ENCODE measurements around the gene NOP56.
"Not testable (repeated sequence)": the region's sequence is repeated elsewhere in the genome, so short reads cannot be mapped to it uniquely, and the experiment has no call there.

NOP56 gene

DNA sequence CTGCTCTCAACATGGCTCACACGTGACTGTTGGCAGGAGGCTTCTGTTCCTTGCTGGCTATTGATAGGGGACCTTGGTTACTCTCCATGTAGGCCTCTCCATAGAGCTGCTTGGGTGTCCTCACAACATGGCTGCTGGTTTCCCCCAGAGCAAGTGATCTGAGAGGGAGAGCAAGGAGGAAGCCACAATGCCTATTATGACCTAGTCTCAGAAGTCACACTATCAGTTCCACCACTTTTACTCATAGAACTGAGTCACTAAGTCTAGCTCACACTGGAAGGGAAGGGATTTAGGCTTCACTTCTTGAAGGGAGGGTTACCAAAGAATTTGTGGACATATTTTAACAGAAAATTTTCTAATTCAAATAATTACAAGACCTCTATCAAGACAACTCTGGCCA is 8.7 kb upstream of the NOP56 start:
- DNase-seq: no peak

DNA sequence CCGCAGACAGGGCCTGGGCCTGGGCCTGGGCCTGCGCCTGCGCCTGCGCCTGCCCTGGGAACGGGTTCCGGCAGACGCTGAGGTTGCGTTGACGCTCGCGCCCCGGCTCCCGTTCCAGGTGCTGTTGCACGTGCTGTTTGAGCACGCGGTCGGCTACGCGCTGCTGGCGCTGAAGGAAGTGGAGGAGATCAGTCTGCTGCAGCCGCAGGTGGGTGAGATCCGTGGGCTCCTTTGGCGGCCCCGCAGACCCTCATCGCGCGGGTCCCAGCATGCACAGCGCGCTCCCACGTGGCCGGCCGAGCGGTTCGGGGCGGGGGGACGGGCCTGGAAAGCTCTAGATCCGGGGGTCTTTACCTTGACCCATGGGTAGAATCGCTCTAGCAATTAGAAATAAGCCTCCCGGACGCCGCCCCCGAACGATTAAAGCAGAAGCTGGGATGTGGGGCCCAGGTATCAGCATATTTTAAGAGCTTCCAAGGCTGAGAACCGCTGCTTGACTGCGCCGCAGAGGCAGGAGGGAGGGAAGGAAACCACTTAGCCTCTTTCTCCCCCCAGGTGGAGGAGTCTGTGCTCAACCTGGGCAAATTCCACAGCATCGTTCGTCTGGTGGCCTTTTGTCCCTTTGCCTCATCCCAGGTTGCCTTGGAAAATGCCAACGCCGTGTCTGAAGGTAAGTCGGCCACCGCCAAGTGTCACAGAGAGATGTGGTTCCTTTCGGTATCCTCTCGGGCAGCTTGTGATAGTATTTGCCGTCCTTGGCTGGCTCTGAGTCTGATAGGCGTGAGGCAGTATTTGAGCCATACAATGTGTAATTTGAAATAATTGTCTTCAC is 508 bp downstream of the NOP56 start:
- DNase-seq: peak in 1 of 2 experiments; percentile 75

- DNase-seq: no peak
Measured at GRCh38 chr20:2653556-2654383, 1.3 kb downstream of the NOP56 start.

DNA sequence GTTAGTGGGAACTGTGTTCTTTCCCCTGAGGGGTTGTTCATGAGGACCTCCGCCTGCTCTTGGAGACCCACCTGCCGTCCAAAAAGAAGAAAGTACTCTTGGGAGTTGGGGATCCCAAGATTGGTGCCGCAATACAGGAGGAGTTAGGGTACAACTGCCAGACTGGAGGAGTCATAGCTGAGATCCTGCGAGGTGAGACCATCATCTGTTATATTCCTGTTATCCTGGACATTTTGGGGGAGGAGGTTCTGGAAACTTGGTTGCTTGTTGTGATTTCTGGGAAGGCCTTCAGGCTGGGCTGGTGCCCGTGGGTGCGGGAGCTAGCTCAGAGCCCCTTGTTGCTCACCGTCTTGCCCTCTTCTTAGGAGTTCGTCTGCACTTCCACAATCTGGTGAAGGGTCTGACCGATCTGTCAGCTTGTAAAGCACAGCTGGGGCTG is 2.0 kb downstream of the NOP56 start:
- DNase-seq: no peak

- no peak for DNase-seq
Measured at GRCh38 chr20:2654831-2655230, 2.4 kb downstream of the NOP56 start.

GRCh38 chr20:2655331-2656116 is 3.1 kb downstream of the NOP56 start:
- DNase-seq: no peak

GRCh38 chr20:2656471-2657117 is 4.2 kb downstream of the NOP56 start:
- no peak for DNase-seq

DNA sequence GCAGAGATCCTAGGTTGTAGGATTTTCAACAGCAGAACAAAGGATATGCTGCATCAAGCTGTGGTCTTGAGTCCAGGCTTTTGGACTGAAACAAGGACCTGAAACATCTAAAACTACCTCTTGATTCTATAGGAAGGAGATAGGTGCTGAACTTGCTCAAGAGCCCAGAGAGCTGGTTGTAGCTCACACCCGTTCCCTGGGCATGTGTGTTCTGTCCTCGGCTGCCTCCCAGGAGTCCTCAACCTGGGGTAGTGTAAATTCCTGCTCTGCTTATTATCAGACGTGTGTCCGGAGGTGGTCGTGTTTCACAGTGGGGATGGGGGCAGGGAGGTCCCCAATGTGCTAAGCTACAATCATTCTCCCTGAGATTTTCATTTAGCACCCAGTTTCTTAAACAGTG is 4.8 kb downstream of the NOP56 start:
- DNase-seq: no peak

DNA sequence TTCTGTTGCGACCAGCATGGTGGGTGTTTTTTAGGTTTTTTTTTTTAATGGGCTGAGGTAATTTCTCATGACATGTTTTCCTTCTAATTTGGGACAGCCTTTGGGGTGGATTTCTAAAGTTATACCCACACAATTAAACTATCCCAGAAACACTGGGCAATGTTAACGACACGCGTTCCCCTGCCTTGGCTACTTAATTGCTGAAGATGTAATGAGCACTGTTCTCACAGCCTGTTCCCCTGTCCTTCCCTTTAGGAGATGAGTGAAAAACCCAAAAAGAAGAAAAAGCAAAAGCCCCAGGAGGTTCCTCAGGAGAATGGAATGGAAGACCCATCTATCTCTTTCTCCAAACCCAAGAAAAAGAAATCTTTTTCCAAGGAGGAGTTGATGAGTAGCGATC is 5.2 kb downstream of the NOP56 start:
- no peak for DNase-seq

DNA sequence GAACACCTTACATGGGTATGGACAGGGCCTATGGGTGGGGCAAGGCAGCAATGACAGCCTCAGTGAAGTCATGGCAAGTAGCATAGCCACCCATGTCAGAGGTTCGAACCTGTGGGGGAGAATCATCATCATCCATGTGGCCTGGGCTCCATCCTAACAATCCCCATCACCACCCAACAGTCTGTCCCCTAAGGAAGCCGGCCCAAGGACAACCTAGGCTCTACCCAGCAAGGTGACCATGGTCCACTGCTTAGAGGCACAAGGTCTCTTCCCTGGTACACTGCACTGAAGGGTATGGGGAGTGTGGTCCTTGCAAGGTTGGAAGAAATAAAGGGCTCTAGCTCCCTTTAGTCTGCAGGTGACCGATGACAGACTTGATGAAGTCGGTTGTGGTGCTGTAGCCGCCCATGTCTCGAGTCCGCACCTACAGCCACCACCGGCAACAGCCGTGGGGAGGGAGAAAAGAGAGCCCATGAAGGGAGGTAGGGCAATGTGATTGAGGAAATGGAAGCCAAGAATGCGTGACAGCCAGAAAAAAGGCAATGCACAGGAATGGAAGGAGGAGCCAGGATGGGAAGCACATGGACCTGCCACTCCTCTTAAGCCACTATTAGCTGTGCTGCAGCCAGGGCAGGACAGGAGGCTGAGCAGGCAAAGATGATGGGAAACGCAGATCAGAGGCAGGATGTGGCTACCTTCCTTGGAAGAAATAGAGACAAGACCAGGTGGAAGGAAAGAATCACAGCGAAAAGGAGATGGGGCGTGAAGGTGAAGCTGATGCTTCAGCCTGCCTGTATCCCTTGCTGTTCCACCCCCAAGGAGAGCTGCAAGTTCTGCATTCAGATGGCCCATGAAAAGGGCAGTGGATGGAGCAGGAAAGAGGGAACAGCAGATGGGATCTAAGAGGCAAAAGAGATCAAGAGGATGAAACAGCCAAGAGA is 6.3 kb downstream of the NOP56 start:
- peak in 1 of 2 experiments; percentile 27 for DNase-seq

DNA sequence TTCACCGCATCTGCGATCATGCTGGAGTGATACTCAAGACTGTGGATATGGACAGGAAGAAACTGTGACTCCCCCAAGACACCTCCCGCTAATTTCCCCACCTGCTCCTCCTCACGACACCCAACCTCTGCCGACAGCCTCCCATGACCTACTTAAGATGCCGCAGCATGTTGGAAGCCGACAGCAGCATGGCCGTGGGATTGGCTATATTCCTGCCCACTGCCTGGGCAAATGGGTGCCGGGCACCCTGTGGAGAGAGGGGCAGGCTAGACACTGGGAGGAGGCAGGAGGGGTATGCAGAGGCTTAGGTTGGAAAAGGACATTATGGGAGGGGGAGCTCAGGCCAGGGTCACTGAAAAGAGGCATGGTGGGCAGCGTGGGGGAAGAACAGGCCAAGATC is 7.1 kb downstream of the NOP56 start:
- DNase-seq: no peak

DNA sequence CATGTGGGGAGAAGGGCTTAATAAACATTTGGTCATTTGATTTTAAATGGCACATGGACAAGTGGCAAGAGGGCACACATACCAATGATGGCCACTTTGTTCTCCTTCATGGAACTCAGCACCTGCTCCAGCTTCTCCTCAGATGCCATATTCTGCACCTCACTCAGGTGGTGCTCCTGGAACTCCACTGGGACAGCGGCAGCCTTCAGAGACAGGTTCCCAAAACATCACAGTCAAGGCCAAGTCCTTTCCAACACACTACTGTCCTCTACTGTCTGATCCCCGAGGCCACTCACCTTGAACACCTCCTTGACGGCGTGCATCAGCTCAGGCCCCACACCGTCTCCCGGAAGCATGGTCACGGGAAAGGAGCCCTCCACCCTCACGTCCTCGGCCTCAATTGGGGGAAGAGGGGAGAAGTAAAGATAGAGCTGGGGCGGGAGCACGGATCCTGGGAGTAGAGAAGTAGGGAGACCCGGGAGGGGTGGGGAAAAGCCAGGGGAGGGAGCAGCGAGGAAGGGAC is 11.0 kb downstream of the NOP56 start:
- DNase-seq: no peak

DNA sequence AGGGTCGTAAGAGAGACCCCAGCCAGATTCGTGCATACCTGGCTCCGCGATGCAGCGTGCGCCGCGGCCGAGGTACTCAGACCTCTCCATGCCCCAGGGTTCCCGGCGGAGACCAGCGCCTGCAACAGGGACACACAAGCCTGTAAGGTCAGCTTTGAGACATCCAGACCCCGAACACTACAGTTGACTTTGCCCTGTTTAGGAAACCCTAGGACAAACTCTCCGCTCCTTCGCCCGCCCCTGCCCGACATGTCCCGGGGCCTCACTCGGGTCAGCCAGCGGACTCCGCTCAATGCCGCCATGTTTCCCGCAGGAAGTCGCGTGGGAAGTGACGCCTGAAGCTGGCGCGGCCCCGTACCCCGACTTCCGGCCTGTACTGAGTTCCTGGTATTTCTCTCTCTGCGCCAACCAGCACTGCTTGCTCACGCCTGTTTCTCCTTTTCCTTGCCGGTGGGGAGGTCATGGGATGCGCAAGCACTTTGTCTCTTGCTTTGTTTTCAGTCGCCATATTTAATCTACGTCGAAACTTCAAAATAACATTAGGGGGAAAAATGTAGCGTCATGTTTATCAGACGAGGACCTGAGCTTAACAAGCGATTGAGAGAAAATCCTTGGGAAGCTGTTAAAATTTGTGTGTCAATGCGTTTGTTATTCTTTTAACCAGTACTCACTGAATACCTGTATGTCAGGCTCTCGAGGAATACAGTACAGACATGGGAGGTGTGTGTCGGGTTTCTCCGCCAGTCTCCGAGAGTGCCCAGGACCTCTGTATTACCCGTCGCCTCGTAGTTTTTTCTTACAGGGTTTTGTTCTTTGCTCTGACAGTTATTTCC is 11.7 kb downstream of the NOP56 start, which contains the start of gene IDH3B:
Gene IDH3B (minus strand): TSS at position 330 of the 833 bp plus-strand sequence. CDS start 28 bp downstream, at position 302.
- DNase-seq: peak; percentile 90 to 93

- no peak for DNase-seq
Measured at GRCh38 chr20:2671977-2672376, 19.5 kb downstream of the NOP56 start.

DNA sequence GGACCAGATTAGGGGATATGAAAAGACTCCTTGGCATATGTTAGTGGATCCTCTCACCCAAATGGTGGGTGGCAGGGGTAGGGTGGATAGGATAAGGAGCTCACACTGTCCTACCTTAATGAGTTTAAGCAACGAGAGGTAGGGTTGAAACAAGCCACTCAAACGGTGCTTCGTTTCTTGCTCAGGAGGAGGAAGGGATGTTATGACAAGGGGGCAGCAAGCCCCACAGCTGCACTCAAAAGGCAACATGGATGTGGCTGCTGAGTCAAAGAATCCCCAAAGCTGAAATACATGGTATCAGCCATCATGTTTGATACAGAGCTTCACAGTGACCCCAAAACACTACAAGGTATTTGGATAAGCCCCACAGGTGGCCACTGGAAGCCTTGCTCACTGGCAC is 20.0 kb downstream of the NOP56 start:
- no peak for DNase-seq

DNA sequence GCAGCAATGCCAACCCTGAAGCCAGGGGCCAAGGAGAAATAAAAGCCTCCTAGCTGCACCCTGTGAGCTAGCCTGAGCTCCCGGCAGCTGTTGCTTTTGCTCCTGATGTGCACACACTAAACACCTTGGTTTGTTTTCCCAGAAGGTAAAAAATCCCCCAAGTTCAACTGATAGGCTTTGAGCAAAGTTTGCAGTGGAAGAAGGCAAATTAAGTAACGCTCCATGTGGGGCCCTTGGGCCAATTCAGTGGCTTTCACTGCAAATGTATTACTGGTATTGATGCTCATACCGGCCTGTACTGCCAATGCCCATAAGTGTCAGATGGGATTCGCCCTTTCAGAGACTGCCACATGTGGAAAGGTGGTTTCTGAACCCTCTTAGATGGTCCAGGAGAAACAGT is 21.0 kb downstream of the NOP56 start:
- DNase-seq: no peak

DNA sequence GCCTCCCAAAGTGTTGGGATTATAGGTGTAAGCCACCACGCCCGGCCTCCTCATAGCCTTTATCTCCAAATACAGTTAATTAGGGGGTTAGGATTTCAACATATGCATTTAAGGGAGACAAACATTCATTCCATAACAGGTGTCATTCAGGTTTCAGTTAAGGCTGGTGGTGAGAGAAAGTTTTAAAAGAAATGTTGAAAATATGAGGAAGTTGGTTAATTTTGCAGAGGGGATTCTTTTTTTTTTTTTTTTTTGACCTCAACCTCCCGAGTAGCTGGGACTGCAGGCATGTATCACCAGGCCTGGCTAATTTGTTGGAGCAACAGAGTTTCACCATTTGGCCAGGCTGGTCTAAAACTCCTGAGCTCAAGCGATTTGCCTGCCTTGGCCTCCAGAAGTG is 27.6 kb downstream of the NOP56 start:
- DNase-seq: no peak

GRCh38 chr20:2682040-2682439 is 29.6 kb downstream of the NOP56 start:
- DNase-seq: not testable (repeated sequence)

GRCh38 chr20:2684817-2685216 is 32.4 kb downstream of the NOP56 start:
- not testable (repeated sequence) for DNase-seq

DNA sequence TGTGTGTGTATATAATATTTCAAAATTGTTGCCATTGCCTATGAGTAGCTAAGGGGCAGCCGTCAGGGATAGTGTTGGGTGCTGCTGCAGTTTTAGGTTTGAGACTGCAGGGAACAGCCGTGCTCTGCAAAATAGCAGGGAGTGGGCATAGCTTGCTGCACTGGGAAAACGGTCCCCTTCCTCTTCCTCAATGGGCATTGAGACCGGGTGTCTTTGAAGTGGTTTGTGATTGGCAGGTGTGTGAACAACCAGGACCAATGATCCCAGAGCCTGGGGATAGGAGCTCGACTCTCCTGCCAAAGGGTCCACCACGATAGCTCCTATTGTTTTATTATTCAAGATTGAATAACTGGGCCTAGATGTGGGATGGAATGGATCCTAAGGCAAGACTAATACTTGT is 35.1 kb downstream of the NOP56 start:
- no peak for DNase-seq

Data from NCI-H526 (cell line).